ENCODE data around the gene RLBP1. TPM values are rescaled to one million over a fixed set of nuclear protein-coding genes. Genes with fewer than 3 reads are reported as not detected.

The RLBP1 gene
- total and polyA plus RNA-seq, 9 donors: not detected

GRCh38 chr15:89209057-89209456 lies 12.3 kb downstream of the RLBP1 start:
- Histone ChIP-seq H3K27ac (no peak overlapping the region), H3K27me3 (no peaks in the 10 kb centered on the region), H3K9me3 (no peaks in the 10 kb centered on the region), H3K36me3 (no peaks in the 10 kb centered on the region), H3K4me3 (no peak overlapping the region), H3K4me1 (ENCODE audit: insufficient read depth) (no peaks in the 10 kb centered on the region)
- 86 to 97% (median 88%) methylated on average over 1 of the region's 1 CpG for WGBS, 3 donors
- TF ChIP-seq EP300 (IDR thresholded peaks at IDR 0.05): no peak
- TF ChIP-seq, protein P1, sequence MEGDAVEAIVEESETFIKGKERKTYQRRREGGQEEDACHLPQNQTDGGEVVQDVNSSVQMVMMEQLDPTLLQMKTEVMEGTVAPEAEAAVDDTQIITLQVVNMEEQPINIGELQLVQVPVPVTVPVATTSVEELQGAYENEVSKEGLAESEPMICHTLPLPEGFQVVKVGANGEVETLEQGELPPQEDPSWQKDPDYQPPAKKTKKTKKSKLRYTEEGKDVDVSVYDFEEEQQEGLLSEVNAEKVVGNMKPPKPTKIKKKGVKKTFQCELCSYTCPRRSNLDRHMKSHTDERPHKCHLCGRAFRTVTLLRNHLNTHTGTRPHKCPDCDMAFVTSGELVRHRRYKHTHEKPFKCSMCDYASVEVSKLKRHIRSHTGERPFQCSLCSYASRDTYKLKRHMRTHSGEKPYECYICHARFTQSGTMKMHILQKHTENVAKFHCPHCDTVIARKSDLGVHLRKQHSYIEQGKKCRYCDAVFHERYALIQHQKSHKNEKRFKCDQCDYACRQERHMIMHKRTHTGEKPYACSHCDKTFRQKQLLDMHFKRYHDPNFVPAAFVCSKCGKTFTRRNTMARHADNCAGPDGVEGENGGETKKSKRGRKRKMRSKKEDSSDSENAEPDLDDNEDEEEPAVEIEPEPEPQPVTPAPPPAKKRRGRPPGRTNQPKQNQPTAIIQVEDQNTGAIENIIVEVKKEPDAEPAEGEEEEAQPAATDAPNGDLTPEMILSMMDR (IDR thresholded peaks at IDR 0.05): no peak
- intact Hi-C loops (cut with DNase I): loop anchor here in 3 of 4 donors (10.0 kb wide), 2 partner anchors 126 to 226 kb away; partner anchors contain the start of gene POLG (in 1 of the 3)
- DNase-seq: no peak

DNA sequence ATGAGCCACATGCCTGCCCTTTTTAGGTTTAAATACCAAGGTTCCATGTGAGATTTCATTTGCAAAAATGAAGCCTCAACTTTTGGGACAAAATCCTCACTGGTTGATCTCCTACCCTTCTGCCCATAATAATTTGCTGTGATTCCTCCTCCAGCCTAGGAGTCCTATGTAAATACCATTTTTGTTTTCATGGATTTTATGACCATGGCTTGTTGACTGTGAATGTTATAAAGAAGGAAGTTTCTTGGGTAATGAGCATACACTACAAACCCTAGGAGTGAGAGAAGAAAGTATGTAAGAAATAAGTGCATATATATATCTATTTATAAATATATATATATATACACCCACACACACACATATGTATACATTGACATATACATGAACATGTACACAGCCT lies 13.1 kb downstream of the RLBP1 start:
- H3K27ac ChIP-seq: no peak overlapping the region
- no peaks in the 10 kb centered on the region for H3K27me3 ChIP-seq
- H3K4me3 ChIP-seq: no peak overlapping the region
- no peaks in the 10 kb centered on the region for H3K4me1 ChIP-seq (ENCODE audit: insufficient read depth)
- intact Hi-C loops (cut with DNase I): loop anchor here in 3 of 4 donors (10.0 kb wide), 2 partner anchors 127 to 227 kb away; partner anchors contain the start of gene POLG (in 1 of the 3)
- no peaks in the 10 kb centered on the region for H3K9me3 ChIP-seq
- H3K36me3 ChIP-seq: no peaks in the 10 kb centered on the region
- TF ChIP-seq, protein P1 (IDR thresholded peaks at IDR 0.05): no peak
- TF ChIP-seq EP300 (IDR thresholded peaks at IDR 0.05) (no peak), POLR2A (IDR thresholded peaks at IDR 0.05) (no peak)
- no peak for DNase-seq

DNA sequence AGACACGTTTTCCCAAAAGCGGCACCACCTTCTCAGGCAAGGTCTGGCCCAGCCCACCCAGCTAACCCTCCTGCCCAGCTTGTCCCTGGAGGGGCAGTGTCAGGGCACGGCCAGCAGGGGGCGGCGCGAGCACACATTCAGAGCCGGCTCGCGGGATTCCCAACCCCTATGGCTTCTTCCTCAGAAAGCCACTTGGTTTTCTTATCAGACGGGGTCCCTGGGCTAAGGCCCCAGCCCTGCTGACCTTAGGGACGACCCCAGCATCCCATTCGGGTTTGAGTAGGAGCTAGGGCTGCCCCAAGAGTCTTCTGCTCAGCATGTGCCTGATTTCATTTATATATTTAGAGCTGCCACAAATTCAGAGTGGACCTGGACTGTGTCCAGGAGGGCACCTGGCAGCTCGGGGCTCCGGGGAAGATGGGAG lies 14.5 kb downstream of the RLBP1 start:
- H3K27me3 ChIP-seq: no peaks in the 10 kb centered on the region
- H3K9me3 ChIP-seq: no peaks in the 10 kb centered on the region
- no peak overlapping the region for H3K4me3 ChIP-seq
- H3K4me1 ChIP-seq (ENCODE audit: insufficient read depth): no peaks in the 10 kb centered on the region
- WGBS, 3 donors: 0 to 1% (median 0%) methylated on average over 14 of the region's 14 CpGs
- TF ChIP-seq, protein P1 (IDR thresholded peaks at IDR 0.05): peak; percentile 78 to 89 (median 83)
- TF ChIP-seq EP300 (IDR thresholded peaks at IDR 0.05): no peak
- no peak overlapping the region for H3K27ac ChIP-seq
- no peaks in the 10 kb centered on the region for H3K36me3 ChIP-seq
- peak; percentile 42 to 79 (median 70) for DNase-seq
- intact Hi-C loops (cut with DNase I): loop anchor here in 3 of 4 donors (10.0 kb wide), 2 partner anchors 128 to 228 kb away; partner anchors contain the start of gene POLG (in 1 of the 3)

DNA sequence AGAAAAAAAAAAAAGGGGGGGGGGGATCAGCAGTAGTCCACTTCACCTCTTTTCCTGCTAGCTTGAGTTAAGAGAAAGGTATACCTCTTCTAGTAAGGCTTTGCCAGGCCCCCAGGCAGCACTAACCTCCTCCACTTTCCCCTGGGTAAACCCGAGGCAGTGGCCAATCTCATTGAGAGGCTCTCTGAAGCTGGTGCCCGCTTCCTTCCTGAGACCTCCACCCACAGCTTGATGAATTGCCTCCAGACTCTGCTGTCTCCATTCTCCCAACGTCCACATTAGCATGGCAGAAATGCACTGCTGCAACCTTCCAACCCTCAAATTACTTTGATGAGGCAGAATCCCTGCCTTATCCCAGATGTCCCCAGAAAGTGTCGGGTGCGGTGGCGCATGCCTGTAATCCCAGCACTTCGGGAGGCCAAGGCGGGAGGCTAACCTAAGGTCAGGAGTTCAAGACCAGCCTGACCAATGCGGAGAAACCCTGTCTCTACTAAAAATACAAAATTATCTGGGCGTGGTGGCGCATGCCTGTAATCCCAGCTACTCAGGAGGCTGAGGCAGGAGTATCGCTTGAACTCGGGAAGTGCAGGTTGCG lies 15.3 kb downstream of the RLBP1 start:
- H3K4me1 ChIP-seq (ENCODE audit: insufficient read depth): no peaks in the 10 kb centered on the region
- H3K27ac ChIP-seq: no peak overlapping the region
- TF ChIP-seq, protein P1 (IDR thresholded peaks at IDR 0.05): no peak
- TF ChIP-seq POLR2A (IDR thresholded peaks at IDR 0.05) (no peak), EP300 (IDR thresholded peaks at IDR 0.05) (no peak)
- DNase-seq: no peak
- H3K27me3 ChIP-seq: no peaks in the 10 kb centered on the region
- intact Hi-C loops (cut with DNase I): loop anchor here in 3 of 4 donors (10.0 kb wide), 2 partner anchors 129 to 229 kb away; partner anchors contain the start of gene POLG (in 1 of the 3)
- H3K36me3 ChIP-seq: no peaks in the 10 kb centered on the region
- H3K9me3 ChIP-seq: no peaks in the 10 kb centered on the region
- no peak overlapping the region for H3K4me3 ChIP-seq
- WGBS, 3 donors: 66 to 75% (median 67%) methylated on average over 14 of the region's 14 CpGs

Measured in ovary (tissue), 9 donors.